ENCODE measurements around the gene RNF220.

The RNF220 gene

DNA sequence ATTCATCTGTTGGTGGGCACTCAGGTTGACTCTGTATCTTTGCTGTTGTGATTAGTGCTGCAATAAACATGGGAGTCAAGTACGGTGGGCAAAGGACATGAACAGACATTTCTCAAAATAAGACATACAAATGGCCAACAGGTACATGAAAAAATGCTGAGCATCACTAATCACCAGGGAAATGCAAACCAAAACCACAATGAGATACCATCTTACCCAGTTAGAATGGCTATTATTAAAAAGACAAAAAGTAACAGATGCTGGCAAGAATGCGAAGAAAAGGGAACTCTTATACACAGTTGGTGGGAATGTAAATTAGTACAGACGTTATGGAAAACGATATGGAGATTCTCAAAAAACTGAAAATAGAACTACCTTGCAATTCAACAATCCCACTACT is 170.3 kb downstream of the RNF220 start:
- in situ Hi-C loops (cut with MboI; ENCODE audit: low sequenced_read_pairs): loop anchor here (25.0 kb wide), 2 partner anchors 188 to 363 kb away; partner anchors contain the start of gene DMAP1

DNA sequence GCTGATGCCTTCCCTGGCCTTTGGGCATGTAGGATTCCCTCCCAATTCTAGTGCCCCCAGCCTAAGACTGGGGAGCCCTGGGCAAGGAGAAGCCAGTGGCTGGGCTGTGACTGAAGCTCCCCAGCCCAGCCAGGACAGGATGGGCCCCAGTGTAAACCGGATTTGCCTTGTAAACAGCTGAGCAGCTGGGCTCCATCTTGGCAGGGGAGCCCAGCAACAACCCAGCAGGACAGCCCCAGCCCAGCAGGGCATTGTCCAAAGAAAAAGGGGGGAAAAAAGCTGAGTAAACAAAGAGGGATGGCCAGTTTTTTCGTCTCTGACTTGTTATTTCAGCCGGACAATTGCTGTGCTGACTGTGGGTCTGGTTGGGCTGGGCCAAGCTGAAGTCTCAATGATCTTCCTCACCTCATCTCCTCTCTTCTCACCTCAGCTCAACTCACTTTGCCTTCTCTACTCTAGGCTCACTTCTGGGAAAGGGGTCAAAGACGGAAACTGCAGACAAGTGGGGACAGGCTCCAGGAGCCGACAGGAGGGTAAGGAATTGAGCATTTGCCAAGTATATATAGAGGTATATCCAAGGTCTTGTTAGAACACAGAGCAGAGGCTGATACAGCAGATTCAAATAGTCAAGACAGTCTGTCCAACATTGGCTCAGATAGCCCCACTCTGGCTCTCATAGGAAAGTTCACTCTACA is 171.5 kb downstream of the RNF220 start:
- in situ Hi-C loops (cut with MboI; ENCODE audit: low sequenced_read_pairs): loop anchor here (25.0 kb wide), 2 partner anchors 189 to 364 kb away; partner anchors contain the start of gene DMAP1

DNA sequence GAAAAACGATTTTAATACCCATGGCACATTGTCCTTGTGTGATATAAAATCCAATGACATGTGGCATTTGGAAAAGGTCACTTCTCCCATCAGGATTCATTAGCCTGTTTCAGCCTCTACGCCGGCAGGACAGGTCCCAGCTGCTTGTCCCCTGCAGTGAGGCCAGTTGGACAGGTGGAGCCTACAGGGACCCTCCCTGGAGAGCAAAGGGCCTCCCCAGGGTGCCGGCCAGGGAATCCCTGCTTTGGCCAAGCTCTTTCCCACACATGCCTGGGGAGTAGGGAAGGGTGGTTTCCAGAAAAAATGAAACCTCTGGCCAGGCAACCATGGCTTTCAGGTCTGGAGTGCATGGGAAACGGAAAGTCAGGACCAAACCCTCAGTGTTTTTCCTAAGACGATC is 176.2 kb downstream of the RNF220 start:
- in situ Hi-C loops (cut with MboI; ENCODE audit: low sequenced_read_pairs): loop anchor here (25.0 kb wide), 2 partner anchors 194 to 369 kb away; partner anchors contain the start of gene DMAP1

DNA sequence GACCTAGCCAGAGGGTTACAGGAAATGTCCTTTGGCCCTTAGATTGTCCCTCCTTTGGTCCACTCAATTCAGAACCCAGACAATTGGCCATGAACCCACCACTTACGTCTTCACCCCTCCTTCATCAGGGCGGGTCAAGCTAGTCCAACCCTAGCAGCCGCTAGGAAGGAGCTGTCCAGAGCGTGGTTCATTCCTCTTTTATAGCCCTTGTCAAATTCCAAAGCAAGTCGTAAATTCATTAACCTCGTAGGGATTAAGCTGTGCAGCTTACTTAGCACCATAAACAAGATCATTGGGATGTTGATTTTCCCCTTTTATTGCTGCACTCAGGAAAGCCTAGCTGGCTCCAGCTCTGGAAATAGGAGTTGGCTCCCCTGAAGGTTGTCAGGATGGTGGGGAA is 179.1 kb downstream of the RNF220 start:
- in situ Hi-C loops (cut with MboI; ENCODE audit: low sequenced_read_pairs): loop anchor here (25.0 kb wide), 2 partner anchors 197 to 372 kb away; partner anchors contain the start of gene DMAP1

DNA sequence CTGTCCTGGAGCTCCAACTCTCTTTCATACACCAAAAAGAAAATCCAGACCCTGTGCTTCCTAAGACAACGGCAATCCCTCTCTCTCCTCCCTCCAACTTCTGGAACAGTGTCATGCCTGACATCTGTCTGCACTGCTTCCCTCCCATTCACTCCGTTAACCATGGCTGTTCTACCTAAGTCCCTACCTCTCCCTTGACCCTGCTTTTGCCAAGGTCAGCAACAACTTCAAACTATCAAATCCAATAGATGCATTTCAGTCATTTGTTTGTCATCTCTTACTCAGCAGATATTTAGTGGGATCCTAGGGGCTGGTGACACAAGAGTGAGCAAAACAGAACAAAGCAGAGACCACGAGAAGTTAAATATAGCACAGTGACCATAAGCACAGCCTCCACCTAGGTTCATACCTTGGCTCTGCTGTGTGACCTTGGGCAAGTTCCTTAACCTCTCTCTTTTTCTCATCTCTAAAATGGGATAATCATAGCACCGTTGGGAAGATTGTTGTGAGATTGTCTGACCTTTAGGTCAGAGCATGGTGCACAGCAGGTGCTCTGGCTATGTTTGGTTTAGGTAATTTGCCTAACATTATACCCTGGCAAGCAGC is 180.4 kb downstream of the RNF220 start:
- in situ Hi-C loops (cut with MboI; ENCODE audit: low sequenced_read_pairs): loop anchor here (25.0 kb wide), 2 partner anchors 198 to 373 kb away; partner anchors contain the start of gene DMAP1

DNA sequence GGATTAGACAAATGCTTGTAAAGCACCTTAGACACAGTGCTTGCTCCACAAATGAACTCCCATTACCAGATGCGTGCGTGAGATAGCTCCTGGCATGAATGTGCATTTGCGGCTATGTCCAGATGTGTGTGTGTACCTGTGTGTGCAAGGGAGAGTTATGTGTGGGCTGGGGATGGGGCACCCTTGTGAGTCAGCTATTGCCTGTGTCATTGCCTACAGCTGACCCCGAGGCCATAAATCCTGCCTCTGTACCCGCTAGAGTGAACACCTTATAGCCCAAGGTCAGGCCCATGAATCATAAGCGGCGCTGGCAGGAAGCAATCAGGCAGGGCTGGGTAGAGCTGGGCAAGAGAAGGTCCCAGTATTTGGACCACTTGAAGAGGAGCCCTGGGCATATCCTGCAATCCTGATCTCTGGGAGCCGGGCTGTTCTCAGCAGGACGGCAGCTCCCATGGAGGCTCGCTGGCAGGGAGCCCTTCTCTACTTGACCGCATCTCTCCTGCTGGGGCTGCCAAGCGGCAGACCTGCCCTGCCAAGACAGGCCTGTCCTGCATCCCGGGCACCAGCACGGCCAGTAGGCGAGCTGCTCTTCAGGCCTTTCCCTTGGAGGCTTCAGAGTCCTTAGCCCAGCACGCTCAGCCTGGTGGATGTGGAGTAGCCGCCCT is 182.9 kb downstream of the RNF220 start:
- in situ Hi-C loops (cut with MboI; ENCODE audit: low sequenced_read_pairs): loop anchor here (25.0 kb wide), 2 partner anchors 201 to 376 kb away; partner anchors contain the start of gene DMAP1

DNA sequence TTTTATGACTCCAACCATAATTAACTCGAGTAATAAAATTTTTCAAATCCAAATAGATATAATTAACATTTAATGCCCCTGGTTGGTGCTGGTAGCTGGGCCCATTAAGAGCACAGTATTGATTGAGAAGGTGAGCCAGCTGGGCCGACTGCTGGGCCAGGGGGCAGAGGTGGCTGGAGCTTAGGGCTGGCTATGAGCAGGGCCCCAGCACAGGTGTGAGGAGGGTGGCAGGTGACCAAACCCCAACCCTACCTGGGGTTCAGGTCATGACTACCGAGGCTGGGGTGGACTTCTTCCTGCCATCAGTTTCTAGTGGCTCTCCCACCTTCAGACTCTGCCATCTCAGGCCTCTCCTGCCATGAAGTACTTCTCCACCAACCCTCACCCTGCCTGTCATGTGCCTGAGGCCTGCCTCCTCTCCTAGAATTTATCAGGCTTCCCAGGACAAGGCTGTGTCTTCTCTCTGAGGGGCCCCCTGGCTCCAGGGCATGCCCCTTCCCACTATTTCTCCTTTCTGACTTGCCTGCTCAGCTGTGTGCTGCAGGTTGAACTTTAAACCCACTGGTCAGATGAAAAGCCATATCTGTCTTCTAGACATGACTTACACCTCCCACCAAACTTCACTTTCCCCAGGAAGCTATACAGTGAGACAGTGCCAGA is 183.6 kb downstream of the RNF220 start:
- in situ Hi-C loops (cut with MboI; ENCODE audit: low sequenced_read_pairs): loop anchor here (25.0 kb wide), 2 partner anchors 201 to 376 kb away; partner anchors contain the start of gene DMAP1

DNA sequence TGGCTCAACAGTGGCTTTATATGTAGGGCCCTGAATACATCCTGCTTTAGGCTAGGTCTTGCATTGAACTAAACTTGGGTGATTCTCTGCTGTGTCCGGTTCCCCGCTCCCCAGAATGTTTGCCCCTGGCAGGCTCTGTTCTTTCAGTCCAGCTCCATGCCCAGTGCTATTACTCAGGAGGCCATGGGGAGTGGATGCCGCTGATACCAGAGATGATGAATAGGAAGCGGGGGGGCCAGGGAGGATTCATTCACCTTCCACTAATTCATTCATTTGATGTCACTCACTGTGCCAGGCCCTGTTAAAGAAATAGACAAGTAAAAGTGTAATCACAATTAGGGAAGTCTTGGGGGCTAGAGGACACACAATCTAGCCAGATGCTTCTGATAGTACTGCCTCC is 185.4 kb downstream of the RNF220 start:
- in situ Hi-C loops (cut with MboI; ENCODE audit: low sequenced_read_pairs): loop anchor here (25.0 kb wide), 2 partner anchors 203 to 378 kb away; partner anchors contain the start of gene DMAP1

DNA sequence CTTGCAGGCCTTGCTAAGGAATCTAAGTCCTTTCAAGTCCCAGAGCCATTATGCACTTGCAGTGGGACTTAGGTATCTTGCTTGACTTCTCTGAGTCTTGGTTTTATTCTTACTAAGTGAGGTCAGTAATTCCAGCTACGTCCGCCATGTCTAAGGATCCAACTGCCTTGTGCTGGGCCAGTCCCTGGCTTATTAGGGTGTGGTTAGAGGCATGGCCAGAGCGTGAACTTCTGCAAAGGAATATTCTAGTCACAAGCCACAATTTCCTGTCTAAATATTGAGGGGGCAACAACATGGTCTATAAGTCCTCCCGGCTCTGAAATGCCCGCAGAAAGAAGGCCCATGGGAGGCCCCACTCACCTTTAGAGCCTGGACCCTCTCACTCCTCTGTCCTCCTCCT is 186.3 kb downstream of the RNF220 start:
- in situ Hi-C loops (cut with MboI; ENCODE audit: low sequenced_read_pairs): loop anchor here (25.0 kb wide), 2 partner anchors 204 to 379 kb away; partner anchors contain the start of gene DMAP1

DNA sequence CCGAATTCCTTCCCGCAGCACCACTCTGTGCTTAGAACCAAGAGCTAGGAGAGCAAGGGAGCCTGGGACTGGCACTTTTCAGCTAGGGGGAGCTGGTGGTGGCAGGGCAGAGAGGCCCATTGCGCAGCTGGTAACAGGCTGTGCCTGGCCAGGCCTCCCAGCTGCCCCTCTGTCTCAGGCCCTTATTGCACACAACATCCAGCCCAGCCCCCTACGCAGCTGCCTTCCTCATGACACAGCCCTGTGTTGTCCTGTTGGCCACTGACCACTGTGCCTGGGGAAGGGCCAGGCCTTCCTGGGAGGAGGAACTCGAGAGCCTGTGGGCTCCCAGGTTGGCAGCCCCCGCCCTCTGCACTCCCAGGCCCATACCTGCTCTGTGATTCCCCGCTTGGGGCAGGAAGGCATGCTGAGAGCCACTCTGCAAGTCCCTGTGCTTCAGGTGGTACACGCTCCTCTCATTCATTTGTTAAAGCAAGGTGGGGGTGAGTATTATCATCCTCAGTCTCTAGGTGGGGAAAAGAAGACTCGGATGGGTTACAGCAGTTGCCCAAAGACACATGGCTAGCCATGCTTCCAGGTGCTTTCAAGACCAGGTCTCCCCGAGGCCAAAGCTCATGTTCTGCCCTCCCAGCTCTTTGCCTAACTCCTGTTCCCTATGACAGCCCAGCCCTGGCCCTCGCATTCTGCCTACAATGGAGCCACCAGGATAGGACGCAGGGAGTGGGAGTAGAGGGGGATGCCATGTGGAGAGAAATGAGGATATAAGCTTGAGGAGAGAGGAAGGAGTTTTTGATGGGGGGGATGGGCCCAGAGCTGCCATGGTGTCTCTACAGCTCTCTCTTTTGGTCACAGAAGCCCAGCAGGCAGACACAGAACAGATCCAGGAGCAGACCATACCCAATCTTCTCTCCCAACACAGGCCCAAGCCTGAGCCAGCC is 187.4 kb downstream of the RNF220 start:
- in situ Hi-C loops (cut with MboI; ENCODE audit: low sequenced_read_pairs): loop anchor here (25.0 kb wide), 2 partner anchors 205 to 380 kb away; partner anchors contain the start of gene DMAP1

DNA sequence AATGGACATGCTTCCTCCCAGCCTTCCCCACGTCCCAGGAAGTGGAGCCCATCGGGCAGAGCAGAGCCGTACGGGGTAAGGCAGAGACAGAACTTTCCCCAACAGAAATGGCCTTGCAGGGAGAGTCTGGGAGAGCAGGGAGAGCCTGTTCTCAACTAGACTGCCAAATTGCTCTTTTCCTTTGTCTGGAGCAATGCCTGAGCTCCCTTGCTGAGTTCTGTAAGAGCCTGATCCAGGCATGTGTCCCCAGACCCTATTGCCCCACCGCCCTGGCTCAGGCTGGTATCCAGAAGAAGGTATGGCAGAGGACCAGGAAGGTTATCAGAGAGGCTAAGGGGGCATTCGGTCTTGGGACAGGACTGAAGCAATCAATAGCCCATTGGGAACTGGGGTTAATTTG is 189.3 kb downstream of the RNF220 start:
- in situ Hi-C loops (cut with MboI; ENCODE audit: low sequenced_read_pairs): loop anchor here (25.0 kb wide), 2 partner anchors 207 to 382 kb away; partner anchors contain the start of gene DMAP1

DNA sequence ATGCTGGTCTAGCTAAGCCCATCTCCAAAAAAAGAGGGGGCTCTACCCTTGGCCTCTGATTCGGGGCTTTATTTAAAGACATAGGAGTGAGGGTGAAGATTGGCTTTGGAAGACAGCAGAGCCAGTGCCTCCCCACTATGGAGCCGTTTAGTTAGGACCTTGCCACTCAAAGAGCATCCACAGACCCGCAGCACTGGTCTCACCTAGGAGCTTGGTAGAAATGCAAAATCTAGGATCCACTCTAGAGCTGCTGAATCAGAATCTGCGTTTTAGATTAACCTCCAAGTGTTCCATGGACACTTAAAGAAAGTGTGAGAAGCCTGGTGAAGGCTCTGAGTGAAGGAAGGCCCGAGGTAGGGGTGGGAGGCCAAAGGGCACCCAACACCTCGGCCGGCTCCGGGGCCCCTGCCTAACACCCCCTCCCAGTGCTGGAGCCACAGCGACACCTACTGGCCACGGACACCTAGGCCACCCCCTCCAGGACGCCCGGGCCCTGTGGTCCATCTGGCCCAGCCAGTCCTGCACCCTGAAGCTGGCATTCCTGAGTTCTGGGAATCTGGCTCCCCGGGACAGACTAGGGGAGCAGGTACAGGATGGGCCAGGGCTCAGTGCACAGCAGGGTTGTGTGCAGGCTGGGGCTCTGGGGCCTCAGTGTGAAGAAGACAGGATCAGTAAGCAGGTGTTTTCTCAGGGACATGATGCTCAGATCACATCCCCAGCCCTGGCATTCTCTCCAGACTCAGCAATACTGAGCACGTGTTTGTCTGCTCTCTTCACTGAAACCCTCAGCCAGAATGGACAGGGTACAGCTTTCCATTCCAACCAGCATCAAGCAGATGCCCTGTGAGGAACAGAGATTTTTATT is 190.0 kb downstream of the RNF220 start:
- in situ Hi-C loops (cut with MboI; ENCODE audit: low sequenced_read_pairs): loop anchor here (25.0 kb wide), 2 partner anchors 208 to 383 kb away; partner anchors contain the start of gene DMAP1

DNA sequence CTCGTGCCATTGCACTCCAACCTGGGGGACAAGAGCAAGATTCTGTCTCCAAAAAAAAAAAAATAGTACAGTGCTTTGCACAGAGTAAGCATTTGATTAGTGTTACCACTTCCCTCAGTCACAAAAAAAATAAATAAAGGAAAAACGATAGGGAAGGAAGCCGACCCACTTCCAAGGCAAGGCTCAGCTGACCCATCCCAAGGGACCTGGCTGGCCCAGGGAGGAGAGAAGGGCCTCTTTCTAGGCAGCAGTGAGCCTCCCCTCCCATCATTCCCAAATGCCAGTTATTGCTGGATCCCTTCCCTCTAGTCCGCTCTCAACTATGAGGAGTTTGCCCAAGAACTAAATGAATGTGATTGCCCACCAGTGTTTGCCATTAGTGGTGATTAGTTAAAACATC is 191.5 kb downstream of the RNF220 start:
- in situ Hi-C loops (cut with MboI; ENCODE audit: low sequenced_read_pairs): loop anchor here (25.0 kb wide), 2 partner anchors 209 to 384 kb away; partner anchors contain the start of gene DMAP1

DNA sequence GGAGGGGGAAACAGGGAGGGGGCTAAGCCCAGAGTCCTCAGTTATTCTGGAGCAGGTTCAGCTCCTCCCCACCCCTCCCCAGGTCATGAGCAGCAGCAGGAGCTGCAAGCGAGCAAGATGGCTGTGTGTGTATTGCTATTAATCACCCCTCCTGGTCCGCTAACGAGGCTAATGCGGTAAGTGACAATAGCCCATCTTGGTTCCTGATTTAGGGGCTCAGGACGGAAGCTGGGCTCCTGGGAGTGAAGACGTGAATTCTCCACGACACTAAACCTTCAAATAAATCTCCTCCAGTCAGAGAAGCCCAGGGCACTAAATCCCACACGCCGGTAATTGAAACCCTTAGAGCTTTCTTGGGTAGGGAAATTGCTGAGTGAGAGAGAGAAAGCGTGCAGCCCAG is 193.1 kb downstream of the RNF220 start:
- in situ Hi-C loops (cut with MboI; ENCODE audit: low sequenced_read_pairs): loop anchor here (25.0 kb wide), 2 partner anchors 211 to 386 kb away; partner anchors contain the start of gene DMAP1

DNA sequence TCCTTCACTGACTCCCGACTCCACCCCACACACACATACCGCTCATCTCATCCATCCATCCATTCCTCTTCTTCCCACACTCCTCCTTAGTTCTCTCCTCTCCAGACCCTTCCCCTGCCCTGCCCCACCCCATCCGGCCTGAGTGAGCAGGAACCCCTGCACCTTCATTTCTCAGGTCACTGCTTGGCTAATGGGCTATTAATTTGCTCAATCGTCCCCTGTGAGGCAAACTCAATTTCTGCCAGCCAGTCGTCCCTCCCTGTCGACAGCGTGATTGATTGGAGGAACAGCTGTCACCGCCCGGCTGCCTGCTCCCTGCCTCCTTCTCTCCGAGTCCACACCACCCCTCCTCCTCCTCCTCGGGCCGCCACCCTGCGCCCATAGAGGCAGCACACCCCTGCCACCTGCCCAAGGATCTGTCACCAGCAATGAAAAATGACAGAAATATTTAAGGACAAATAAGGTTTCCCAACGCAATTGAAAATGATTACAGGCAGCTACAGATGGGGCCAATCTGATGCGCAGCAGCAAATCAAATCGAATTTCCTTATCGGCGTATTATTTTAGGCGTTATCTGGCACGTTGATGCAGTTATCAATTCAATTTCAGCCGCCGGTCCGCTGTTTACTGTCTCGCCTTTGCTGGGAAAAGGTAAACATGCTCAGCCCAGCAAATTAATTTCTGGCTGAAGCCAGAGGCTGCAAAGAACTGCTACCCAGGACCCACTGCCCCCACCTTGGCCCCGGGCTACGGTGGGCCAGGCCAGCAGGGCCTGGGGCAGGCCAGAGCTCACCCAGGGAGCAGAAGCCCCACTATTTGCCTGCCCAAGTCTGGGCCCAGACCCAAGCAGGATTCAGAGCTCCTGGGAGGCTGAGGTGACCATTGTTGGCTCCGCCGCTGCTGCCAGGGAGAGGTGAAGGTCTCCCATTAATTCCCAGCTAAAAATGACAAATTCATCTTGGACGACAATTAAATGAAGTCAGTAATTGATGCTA is 197.9 kb downstream of the RNF220 start:
- in situ Hi-C loops (cut with MboI; ENCODE audit: low sequenced_read_pairs): no loop called here

DNA sequence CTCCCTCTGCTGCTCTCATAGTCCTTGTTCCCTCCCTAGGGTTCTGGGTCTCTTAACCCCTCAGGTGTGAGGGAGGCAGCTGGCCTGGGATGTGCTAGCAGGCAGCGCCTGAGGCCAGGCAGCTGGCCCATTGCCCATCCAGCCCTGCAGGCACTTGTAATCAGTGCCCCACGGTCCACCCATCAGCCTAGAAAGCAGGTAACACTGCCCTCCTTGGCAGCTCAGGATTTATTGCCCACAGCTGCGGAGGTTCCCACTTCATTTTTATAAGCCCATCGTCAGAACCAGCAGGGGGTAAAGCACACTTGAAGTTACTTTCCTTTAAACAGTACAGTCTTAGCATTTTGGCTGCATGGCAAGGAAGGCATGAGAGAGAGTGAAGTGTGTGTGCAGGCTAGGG is 198.7 kb downstream of the RNF220 start:
- in situ Hi-C loops (cut with MboI; ENCODE audit: low sequenced_read_pairs): no loop called here

All from HL-60/S4 treated with phorbol 12-myristate 13-acetate at 8.2 ng/mL for 4 days and 3 days (cell line).